Stimulated activated CD8-positive, alpha-beta memory T cell treated with anti-CD3 and anti-CD28 coated beads, Interleukin-12 subunit alpha, Interleukin-12 subunit beta, amount 100 ng/mL, for 1 hour (primary cell): ENCODE results near the gene CEP70.
"Not testable (repeated sequence)": the region's sequence is repeated elsewhere in the genome, so short reads cannot be mapped to it uniquely, and the experiment has no call there.

Source experiments
- DNase-seq: peaks from one replicate; pipeline ENCODE4 v3.0.0-alpha.2; 2020; ENCODE audit warnings: low read depth

The CEP70 gene

GRCh38 chr3:138594150-138594934, at the start of gene CEP70:
TSS of gene CEP70 (minus strand) at chr3:138594260. CDS start at chr3:138572927, 21,333 bp downstream.
- peak; percentile 80 for DNase-seq

DNA sequence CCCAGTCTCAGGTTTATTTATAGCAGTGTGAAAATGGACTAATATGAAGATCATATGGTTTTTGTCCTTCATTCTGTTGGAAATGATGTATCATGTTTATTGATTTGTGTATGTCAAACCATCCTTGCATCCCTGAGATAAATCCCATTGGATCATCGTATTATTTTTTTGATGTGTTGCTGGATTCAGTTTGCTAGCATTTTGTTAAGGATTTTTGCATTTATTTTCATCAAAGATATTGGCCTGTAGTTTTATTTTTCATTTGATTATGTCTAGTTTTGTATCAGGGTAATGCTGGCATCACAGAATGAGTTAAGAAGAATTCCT, 48.8 kb upstream of the CEP70 start:
- no peak for DNase-seq

DNA sequence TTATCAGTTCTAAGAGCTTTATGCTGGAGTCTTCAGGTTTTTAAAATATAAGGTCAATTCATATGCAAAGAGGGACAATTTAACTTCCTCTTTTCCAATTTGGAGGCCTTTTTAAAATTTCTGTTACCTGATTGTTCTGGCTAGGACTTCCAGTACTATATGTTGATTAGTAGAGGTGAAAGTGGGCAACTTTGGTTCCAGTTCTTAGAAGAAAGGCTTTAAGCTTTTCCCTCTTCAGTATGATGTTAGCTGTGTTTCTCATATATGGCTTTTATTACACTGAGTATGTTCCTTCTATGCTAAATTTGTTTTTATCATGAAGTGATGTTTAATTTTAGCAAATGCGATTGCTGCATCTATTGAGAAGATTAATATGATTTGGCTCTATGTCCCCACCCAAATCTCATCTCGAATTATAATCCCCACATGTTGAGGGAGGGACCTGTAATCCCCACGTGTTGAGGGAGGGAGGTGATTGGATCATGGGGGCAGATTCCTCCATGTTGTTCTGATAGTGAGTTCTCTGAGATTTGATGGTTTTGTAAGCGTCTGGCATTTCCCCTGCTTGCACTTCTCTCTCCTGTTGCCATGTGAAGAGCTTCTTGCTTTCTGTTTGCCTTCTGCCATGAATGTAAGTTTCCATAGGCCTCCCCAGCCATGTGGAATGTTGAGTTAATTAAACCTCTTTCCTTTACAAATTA, 48.3 kb upstream of the CEP70 start:
- DNase-seq: no peak

DNA sequence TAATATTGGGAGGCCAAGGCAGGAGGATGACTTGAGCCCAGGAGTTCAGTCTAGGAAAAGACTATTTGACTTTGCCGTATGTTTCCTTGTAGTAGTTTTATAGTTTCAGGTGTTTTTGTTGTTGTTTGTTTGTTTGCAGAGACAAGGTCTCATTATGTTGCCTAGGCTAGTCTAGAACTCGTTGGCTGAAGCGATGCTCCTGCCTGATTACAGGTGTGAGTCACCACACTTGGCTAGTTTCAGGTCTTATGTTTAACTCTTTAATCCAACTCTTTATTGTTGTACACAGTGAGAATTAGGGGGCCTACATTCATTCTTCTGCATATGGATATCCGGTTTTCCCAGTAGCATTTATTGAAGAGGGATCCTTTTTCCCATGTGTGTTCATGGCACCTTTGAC, 46.5 kb upstream of the CEP70 start:
- no peak for DNase-seq

DNA sequence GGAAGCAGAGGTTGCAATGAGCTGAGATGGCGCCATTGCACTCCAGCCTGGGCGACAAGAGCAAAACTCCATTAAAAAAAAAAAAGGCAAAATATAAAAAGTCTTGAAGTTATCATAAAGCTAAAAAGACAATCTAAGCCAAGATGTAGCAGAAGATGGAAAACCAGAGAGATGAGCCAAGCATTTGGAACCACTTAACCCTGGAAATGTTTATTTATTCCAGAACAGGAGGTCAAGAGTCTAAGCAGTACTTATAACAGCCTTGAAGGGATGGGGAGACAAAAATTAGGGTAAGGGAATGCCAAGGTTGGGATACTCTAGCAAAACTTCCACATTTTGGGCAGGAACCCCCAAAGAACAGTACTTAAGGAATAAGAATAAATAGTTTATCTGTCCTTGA, 44.6 kb upstream of the CEP70 start:
- no peak for DNase-seq

GRCh38 chr3:138629526-138629925, 35.5 kb upstream of the CEP70 start:
- no peak for DNase-seq

DNA sequence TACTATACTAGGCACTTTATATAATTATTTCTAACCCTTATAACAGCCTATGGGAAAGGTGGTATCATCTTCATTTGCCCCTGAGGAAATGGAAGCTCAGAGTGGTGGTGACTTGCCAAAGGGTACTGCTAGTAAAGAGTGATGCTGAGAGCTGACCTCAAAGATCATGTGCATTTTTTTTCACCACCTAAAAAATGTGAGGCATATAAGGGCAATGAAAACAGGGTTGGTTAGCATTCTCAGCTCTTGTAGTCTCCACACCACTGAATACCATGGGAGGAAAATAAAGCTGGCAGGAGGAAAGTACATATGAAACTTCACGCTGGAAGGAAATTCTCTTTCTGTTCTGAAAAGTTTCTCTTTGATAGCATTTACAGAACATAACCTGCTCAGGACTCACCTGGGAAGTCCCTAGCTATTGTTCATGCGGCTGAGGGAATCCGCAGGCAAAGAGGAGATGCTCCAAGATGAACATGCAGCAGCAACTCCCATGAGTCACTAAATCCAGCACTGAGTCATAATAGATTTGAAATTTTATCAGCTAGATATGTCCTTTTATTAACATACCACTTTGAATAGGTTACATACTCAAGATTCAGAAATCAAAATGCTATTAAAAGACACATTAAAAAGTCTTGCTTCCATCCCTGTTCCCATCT, 31.8 kb upstream of the CEP70 start:
- DNase-seq: no peak

- DNase-seq: no peak
These were observed 30.5 kb upstream of the CEP70 start for GRCh38 chr3:138624518-138624917.

GRCh38 chr3:138620431-138620830, 26.4 kb upstream of the CEP70 start:
- no peak for DNase-seq

- no peak for DNase-seq
These were observed 21.4 kb upstream of the CEP70 start for GRCh38 chr3:138615462-138615861.

GRCh38 chr3:138609898-138610266, 15.8 kb upstream of the CEP70 start:
- DNase-seq: no peak

GRCh38 chr3:138608322-138609135, 14.5 kb upstream of the CEP70 start, which contains the start of gene FAIM:
TSS of gene FAIM (plus strand) at chr3:138608771. CDS start at chr3:138619727, 10,956 bp downstream.
- DNase-seq: peak; percentile 37

DNA sequence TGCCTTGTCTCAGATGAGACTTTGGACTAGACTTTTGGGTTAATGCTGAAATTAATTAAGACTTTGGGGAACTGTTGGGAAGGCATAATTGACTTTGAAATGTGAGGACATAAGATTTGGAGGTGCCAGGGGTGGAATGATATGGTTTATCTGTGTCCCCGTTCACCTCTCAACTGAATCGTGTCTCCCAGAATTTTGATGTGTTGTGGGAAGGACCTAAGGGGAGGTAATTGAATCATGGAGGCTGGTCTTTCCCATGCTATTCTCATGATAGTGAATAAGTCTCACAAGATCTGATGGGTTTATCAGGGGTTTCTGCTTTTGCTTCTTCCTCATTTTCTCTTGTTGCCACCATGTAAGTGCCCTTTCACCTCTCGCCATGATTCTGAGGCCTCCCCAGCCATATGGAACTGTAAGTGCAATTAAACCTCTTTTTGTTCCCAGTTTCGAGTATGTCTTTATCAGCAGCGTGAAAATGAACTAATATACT, 10.1 kb upstream of the CEP70 start:
- DNase-seq: not testable (repeated sequence)

DNA sequence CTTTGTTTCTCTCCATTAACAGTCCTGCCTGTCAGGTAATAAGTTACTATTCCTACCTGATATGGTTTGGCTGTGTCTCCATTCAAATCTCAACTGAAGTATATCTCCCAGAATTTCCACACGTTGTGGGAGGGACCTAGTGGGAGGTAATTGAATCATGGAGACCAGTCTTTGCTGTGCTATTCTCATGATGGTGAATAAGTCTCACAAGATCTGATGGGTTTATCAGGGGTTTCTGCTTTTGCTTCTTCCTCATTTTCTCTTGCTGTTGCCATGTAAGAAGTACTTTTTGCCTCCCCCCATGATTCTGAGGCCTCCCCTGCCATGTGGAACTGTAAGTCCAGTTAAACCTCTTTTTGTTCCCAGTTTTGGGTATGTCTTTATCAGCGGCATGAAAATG, 7.6 kb upstream of the CEP70 start:
- DNase-seq: not testable (repeated sequence)

- DNase-seq: no peak
These were observed 6.2 kb upstream of the CEP70 start for GRCh38 chr3:138600100-138600745.

DNA sequence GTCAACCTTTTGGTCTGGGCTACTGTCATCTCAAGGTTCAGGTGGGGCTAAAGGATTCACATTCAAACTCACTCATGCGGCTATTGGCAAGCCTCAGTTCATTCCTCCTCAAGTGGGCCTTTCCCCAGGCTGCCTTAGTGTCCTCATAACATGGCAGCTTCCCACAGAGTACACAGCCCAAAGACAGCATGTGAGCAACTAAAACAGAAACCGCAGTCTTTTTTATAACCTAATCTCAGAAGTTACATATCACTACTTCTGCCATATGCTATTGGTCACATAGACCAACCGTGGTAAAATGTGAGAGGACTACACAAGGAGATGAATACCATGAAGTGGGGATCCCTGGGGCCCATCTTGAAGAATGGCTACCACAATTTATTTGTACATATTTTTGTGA, 4.5 kb upstream of the CEP70 start:
- DNase-seq: no peak

- not testable (repeated sequence) for DNase-seq
These were observed 3.3 kb upstream of the CEP70 start for GRCh38 chr3:138597186-138597976.

- DNase-seq: no peak
These were observed 1.0 kb upstream of the CEP70 start for GRCh38 chr3:138594935-138595610.

GRCh38 chr3:138593488-138594149, 441 bp downstream of the CEP70 start:
- DNase-seq: no peak

DNA sequence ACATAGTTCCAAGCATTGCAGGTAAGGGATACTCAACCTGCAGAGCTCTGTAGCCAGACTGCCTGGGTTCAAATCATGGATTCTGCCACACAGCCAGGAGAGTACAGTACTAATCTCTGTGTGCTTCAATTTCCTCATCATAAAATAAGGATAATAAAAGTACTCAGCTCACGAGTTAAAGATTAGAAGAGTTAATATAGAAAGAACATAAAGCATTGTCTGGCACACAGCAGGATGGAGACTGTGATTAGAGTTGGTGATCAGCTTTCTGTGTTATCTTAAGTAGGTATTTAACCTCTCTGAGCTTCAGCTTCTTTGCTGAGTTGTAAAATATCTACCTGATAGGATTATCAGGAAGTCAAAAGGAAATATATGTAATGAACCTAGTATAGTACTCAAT, 2.7 kb downstream of the CEP70 start:
- no peak for DNase-seq
